ENCODE measurements around the gene FCSK.
"Not testable (repeated sequence)": the region's sequence is repeated elsewhere in the genome, so short reads cannot be mapped to it uniquely, and the experiment has no call there.

Gene FCSK

DNA sequence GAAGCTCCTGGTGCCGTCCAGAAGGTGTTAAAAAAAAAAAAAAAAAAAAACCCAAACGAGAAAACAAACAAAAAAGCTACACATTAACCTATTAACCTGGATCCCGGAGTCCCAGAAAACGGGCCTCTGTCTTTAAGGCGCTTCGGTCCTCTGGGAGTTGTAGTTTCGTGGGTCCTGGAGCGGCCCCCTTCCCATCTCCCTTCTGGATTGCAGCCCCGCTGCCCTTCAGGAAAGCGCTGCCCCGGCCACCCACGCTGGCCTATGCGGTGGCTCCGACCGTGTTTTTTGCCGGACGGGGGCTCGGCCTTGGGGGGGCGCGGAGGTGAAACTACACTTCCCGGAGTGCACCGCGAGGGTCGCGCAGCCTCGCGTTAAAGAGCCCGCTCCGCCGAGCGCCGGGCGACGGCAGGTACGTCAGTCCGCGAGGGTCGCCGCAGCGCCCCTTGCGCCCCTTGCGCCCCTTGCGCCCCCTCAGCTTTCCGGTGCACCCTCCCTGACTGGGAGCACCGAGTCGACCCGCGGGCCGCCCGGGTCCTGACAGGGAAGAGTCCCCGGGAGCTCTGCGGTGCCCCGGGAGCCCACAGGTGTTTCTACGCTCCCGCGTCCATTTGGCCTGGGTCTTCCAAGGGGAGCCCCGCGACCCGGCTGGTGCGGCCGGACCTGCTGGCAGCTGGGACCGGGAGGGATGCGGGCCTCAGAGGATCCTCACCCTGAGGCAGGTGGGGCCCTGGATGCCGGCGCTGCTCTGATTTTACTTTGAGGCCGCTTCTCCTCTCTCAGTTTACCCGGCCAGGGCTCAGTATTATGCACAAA lies at the start of gene FCSK:
Gene FCSK, plus strand, starts transcription at position 374 of the 813 bp plus-strand sequence. CDS start 8,596 bp downstream, outside the sequence.
- DNase-seq (ENCODE audit: low read depth in 2 of 2) = peak; percentile 21 to 65

DNA sequence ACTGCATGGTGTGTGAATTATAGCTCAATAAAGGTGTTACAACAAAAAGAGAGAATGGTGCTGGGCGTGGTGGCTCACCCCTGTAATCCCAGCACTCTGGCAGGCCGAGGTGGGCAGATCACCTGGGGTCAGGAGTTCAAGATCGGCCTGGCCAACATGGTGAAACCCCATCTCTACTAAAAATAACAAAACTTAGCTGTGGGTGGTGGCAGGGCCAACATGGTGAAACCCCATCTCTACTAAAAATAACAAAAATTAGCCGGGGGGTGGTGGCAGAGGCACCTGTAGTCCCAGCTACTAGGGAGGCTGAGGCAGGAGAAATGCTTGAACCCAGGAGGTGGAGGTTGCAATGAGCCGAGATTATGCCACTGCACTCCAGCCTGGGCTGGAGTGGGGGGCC lies 48.3 kb upstream of the FCSK start:
- DNase-seq (ENCODE audit: low read depth in 2 of 2) = not testable (repeated sequence)

DNA sequence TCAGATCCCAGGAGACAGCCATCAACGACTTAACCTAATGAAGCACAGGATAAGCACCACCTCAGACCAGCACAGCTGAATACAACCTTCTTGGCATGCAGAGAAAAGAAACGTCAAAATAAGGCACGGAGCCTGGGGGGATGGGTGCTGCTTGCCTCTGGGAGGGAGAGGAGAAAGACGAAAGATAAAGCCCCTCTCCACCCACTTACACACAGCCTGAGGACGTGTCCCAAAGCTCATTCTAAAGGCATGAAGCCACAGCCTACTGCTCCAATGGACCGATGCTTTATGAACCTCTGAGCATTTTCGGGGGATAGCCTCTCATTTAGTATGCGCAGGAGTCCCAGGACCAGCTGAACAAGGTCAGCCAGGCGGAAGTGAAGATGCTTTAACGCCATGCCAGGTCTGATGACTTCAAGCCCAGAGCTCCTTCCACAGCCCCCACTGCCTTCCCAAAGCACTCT lies 46.6 kb upstream of the FCSK start:
- DNase-seq (ENCODE audit: low read depth in 2 of 2) = no peak

DNA sequence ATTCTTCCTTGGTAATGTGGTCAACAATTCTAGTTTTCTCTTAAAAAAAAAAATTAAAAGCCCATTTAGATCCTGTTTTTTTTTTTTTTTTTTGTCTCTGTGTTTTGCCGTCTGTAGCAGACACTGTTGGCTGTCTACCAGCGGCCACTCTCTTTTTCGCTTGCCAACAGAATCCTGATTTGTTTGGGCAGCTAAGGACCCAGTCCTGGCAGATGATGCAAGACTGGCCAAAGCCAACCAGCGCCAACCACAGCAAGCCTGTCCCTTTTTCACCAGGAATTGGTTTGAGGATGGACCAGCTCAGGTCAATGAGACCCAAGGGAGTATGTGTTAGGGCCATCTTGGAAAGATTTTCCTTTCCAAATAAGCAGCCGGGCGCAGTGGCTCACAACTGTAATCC lies 43.7 kb upstream of the FCSK start:
- DNase-seq (ENCODE audit: low read depth in 2 of 2) = no peak

DNA sequence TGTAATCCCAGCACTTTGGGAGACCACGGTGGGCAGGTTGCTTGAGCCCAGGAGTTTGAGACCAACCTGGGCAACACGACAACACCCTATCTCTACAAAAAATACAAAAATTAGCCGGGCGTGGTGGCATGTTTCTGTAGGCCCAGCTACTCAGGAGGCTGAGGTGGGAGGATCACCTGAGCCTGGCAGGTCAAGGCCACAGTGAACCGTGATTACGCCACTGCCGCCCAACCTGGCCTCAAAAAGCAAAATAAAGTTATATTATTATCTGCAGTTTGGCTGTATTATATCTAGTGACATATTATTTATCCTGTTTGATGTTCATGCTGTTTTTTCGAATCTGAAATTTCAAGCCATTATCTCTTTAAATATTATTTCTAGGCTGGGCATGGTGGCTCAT lies 42.0 kb upstream of the FCSK start:
- DNase-seq (ENCODE audit: low read depth in 2 of 2) = no peak

DNA sequence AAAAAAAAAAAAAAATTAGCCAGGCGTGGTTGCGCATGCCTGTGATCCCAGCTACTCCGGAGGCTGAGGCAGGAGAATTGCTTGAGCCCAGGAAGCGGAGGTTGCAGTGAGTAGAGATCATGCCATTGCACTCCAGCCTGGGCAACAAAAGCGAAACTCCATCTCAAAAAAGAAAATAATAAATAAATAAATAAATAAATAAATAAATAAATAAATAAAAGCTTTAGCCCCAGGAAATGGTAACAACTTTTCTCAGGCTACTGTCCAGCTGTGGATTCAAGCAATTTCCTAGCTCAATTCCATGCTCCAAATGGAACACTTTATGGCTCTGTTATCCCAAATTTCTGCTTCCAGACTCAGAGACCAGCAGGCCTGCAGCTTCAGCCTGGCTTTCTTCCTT lies 40.8 kb upstream of the FCSK start:
- DNase-seq (ENCODE audit: low read depth in 2 of 2) = not testable (repeated sequence)

DNA sequence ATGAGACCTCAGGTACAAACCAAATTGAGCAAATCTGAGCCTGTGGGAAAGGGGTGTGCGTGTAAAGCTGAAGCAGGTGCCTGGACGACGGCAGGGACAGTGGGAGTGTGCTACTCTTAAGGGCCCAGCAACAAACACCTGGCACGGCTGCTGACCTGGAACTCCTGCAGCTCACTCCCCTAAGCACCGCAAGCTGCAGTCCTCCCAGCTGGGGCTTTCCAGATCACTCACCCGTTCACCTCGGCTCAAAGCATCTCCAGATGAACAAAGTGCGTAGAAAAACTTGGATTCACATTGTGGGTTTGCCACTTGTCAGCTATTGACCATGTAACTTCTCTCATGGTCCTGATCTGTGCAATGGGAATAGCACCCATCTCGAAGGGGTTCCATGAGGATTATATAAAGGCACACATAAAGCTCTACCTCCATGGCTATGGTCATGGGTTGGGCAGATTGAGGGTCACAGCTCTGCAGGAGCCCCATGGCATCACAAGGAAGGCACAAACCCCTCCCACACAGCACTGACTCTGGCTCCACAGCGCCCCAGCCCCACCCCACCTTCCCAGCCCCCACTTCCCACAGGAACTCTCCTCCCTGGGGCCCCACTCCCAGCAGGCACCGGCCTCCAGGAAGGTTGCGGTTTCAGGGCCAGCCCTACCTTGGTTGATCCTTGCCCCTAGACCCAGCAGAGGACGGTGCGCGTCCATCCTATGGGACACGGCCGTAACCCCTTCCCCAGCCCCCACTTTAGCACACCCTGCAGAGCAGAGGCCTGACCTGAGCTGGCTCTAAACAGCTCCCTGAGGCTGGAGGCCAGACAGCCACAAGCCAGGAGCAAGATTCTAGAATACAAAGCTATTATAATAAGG lies 37.4 kb upstream of the FCSK start:
- DNase-seq (ENCODE audit: low read depth in 2 of 2) = no peak

DNA sequence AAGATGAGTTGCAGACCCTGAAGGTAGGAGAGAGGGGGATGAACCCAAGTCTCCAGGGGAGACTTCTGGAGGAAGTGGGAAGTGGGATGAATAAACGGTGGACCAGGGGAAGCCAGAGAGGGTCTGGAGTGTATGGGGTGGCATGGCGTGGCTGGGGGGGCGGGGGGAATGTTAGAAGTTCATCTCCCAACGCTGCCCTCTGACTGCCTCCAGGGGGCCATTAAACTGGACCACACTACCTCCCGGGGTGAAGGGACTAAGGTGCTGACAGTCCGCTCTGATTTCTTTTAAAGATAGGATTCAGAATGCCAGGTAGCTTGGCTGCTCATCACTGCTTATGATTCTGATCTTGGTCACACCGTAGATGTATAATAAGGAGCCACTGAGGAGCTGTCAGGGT lies 36.7 kb upstream of the FCSK start:
- DNase-seq (ENCODE audit: low read depth in 2 of 2) = no peak

DNA sequence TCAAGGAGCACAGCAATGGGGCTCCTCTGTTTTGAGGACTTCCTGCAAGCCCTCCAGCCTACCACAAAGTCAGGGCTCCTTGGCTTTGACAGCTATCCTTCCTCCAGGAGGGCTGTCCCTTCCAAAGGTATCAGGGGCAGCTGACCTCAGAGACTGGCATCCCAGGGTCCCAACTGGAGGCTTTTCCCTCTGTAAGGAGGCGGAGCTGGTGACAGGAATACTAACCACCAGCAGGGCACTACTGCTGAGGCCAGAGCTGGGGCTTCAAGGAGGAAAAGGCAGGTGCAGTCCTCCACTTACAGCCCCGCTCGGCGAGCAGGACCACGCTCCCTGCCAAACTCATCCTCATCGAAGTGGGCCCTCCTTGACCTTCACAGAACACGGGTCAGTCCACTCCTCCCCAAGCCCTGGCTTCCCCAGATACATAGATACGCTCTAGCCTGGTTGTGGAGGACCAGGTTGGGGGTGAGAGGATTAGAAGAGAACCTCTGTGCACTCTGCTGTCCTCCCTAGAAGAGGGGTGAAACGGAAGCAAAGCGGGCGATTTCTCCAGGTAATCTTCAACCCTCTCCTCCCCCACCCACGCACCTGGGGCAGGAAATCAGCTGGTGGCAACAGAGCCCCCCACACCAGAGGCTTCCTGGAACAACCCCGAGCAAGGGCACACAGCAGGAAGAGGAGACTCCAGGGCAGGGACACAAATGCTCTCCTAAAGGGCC lies 36.0 kb upstream of the FCSK start:
- peak; percentile 34 to 58 for DNase-seq (ENCODE audit: low read depth in 2 of 2)

DNA sequence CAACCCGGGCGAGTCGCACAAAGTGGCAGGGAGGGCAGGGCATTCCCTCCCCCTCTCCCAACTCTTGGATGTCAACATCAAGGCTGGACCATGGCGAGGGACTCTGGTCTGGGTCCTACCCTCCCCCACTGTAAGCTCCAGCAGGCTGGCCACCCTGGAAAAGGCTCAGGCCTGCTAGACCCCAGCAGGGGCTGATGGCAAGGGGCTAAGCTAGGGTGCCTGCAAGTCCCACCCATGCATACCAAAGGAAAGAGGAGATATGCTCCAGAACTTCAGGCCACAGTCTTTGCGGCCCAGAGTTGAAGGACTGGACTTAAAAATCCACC lies 35.4 kb upstream of the FCSK start:
- DNase-seq (ENCODE audit: low read depth in 2 of 2) = no peak

DNA sequence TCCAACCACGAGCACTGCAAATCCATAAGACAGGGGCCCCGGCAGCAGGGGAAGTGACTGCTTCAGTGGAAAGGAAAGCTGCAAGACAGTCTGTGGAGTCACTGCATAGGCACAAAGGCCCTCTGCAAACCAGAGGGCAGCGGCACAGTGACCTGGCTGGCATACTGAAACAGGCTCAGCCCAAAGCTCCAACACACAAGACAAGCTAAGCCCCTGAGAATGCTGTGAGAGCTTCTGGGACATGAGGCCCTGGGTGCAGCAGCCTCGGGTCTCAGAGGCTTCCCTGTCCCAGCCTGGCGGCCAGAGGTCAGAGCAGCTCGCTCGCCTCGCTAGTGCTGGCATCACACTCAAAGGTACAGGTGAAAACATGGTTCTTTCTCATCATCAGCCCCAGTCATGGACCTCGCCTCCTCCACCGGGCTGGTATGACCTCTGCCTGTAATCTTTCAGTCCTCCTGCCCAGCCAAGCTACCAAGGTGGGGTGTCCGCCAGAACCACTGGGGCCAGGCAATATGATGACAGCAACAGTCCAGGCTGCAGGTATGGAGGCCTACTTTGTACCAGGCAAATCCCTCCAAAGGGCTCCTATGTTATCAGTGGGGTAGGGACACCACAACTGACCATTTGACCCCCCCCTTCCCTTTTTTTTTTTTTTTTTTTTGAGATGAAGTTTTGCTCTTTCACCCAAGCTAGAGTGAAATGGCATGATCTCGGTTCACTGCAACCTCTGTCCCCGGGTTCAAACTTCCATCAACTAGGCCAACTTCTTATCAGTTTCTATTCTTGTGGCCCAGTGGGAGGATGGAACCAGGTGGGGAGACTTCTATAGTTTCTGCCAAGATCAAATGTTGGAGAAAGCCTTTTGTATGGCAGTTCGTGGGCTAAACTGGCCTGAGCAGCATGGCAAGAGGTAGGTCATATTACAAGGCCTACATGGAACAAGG lies 34.7 kb upstream of the FCSK start:
- no peak for DNase-seq (ENCODE audit: low read depth in 2 of 2)

DNA sequence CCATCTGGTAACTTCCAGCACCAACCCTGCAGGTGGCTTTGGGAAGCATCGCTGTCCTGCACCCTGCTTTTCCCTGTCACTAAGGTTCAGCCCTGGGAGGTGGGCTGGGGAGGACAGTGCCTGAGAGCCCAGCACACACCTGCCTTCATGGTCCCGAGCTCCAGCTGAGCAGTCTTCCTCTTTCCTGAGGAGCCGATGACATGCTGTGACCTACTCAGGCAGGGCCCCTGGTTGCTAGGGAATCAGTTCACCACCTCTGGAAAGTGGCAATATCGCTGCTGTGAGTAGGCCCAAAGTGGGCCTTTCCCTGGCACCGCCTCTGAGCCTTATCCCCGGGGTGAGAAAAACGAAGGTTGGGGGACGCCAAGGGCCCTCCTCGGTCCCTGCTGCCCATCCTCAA lies 33.4 kb upstream of the FCSK start:
- DNase-seq (ENCODE audit: low read depth in 2 of 2) = no peak

DNA sequence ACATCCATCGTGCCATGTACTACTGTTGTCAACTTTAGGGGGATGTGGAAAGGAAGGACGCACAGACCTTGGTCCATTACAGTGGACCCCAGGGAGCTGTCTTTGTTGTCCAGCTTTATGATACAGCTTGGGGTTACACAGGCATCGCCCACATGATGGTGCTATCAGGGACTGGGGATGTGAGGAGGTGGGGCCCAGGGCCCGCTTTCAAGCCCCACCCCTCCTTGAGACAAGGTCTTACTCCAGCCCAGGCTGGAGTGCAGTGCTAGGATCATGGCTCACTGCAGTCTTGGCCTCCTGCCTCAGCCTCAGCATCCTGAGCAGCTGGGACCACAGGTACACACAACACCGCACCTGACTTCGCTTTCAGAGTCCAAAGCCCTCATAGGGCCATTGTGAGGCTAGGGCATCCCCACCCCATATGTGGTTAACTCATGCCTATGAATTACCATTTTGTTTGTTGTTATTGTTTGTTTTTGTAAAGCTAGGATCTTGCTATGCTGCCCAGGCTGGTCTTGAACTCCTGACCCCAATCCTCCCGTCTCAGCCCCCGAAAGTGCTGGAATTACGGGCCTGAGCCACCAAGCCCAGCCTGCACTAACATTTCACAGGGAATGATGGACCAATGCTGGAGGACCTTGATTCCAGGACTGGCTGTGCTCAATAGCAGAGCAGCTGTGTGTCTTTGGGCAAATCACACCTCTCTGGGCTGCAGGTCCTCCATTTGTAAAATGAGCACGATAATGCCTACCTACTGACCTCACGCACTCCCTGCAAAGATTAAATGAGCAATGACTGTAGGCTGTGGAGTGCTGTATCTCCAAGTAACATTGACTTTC lies 32.7 kb upstream of the FCSK start:
- DNase-seq (ENCODE audit: low read depth in 2 of 2) = no peak

DNA sequence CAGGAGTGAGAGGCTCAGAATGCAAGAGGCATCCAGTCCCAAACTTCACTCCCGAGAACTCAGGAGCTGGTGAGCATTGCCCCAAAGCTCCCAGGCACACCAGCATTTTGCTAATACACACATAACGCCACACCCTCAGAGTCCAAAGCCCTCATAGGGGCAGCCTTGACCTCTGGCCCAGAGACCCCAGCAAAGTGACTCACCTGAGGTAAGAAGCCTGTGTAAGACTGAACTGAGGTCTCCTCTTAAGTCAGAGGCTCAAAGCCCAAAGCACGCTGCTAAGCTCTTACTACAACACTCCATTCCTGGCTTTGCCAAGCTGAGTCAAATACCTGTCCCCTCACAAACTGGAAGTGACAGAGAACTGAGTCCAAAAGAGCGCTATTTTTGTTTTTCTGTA lies 31.9 kb upstream of the FCSK start:
- DNase-seq (ENCODE audit: low read depth in 2 of 2) = no peak

DNA sequence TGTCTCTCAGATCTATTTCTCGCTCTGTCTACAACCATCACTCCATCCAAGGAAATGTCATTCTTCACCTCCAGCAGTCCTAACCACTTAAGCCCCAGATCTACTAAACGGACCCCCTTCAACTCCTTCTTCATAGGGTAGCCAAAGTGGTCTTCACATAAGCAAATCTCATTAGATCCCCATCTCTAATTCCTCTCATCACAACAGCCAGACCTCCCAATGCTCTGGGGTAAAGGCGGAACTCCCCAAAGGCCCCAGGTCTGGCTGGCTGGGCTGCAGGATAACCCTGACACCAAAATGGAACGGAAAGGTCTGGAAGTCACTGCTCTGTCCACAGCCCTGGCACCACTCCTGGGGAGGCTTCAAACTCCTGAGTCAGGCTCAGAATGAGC lies 26.6 kb upstream of the FCSK start:
- no peak for DNase-seq (ENCODE audit: low read depth in 2 of 2)

DNA sequence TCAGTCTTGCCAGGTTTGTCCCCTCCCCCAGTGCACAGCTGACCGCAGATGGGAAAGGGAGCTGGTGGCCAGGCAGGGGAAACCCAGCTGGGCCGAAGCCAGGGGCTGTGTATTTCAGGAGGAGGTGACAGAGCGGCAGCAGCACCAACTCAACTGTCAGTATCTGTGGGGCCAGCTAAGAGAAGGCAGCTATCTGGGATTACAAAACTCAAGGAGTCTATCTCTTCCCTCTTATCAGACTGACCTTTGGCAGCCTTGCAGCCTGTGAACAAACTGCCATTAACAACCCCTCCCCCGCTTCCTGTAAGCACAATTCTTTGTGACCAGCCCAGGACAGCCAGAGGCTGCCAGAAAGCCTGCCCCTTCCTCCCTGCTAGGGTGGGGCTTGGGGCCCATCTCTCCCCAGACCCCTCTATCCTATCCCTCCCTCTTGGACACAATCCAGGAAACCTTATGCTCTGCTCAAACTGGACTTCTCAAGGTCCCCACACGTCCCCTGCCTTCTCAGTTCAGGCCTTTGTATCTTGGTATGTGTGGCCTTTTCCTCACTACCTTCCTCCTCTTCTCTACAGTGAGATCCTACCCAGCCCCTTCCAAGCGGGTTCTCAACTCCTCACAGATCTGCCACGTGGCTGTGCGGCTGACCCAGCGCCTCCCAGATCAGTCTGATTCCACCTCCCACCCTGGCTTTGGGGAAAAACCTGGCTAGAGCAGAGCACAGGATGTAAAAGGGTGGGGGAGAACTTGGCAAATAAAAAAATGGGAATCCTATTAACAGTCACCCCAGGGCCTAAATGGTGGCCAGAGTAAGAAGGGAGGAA lies 26.0 kb upstream of the FCSK start:
- DNase-seq (ENCODE audit: low read depth in 2 of 2) = peak; percentile 27 to 60

DNA sequence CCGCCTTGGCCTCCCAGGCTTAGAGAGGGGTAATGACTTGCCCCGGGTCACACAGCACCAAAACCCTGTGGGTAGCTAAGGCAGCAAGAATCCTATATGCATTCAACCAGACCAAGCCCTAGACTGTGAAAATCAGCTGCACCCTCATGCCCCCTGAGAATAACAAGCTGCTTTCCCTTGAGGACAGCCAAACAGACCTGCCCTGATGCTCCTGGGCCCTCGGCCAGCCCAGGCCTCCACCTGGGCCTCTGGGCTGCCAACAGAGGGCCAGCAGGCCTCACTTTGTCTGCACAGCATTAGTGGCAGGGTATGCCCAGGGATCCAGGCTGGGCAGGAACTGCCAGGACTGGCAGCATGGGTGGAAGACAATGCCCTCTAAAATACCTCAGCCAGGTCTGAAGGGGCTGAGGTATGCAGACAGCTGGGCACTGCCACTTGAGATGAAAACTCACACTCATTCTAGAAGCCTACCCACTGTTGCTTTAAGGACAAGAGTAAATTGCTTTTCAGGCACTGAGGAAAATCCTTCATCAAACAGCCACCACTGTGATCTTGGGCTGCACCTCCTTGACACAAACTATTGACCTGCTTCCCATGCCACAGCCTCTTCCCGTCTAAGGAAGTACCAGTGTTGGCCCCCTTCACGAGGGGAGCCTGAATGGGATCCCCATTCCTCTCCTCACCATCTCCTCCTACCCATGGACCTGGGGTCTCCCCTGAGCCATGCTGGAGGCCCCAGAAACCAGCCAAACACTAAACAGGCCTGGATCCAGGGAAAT lies 24.3 kb upstream of the FCSK start:
- no peak for DNase-seq (ENCODE audit: low read depth in 2 of 2)

DNA sequence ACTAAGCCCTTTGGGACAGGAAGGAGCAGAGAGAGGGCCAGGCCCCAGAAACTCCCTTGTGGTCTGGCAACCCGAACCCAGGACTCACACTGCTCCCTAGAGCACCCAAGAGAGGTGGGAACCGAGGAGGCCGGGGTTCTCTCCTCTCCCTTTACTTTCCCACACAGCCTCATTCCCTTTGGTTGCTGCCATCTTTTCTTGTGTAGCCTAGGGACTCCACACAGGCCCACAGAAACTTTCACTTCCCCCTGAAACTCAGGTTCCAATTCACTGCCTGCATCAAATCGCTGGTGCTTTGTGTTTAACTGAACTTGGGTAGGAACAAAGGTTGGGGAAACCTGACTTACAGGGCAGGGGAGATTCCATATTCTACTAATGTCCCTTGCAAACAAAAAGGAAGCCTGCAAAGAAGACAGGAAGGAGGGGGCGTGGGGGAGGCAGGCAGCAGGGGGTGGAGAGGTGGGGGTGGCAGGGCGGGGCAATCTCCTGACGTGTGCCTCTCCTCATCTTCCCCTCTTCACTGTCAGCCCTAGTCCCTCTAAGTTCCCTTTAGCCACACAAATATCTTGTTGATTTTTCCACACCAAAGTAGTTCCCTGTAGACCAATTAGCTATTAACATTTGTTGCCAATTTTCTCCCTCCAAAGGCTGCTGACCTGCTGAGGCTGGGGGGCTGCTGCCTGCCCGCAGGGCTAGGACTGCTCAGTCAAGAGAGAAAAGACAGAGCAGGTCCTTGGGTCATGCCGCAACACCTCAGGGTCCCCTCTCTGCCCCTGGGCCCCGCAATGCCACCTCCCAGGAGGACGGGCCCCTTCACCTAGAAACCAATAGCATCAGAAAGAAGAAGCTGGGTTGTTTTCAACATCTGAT lies 23.5 kb upstream of the FCSK start:
- peak; percentile 43 to 60 for DNase-seq (ENCODE audit: low read depth in 2 of 2)

Data from stimulated activated CD8-positive, alpha-beta memory T cell treated with anti-CD3 and anti-CD28 coated beads, Interleukin-7, amount 100 ng/mL, for 4 hours (primary cell).